GM21526 (cell line): ENCODE results near the gene DGAT2L6.

ENCODE experiments used
- ATAC-seq: cut with Tn5 transposase; IDR thresholded peaks from one replicate; pipeline ENCODE4 v1.9.1; 2021; ENCODE audit warnings: moderate library complexity; ENCODE audit not compliant: unreplicated experiment, low FRiP score

Gene DGAT2L6, protein sequence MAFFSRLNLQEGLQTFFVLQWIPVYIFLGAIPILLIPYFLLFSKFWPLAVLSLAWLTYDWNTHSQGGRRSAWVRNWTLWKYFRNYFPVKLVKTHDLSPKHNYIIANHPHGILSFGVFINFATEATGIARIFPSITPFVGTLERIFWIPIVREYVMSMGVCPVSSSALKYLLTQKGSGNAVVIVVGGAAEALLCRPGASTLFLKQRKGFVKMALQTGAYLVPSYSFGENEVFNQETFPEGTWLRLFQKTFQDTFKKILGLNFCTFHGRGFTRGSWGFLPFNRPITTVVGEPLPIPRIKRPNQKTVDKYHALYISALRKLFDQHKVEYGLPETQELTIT

DNA sequence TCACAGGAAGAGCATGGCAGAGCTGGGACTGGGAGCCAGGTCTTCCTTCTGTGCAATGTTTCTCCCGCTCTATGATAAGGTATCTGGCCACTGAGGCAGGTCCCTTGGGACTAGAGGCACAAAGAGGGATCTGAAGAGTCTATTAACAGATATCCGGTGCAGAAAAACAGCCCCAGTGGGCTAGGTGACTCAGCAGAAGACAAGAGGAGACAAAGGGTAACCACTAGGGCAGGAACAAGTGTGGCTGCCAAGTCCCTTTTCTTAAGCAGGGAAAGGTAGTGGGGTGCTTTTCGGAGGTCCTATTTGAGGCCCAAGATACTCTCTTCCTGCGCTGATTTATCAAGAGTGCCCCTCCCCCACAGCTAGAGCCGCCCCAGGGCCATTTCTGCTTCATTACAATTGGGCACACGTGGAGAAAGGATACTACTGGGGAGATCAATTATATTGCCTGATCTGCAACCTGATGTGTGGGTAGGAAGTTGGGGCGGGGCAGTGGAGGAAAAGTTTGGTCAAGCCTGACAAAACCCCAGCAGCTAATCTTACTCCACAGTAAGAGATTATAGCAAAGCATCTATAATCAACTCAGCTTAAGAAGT lies at the start of gene DGAT2L6:
TSS of gene DGAT2L6 (plus strand) at position 546 of the 596 bp plus-strand sequence. CDS start 100 bp downstream, outside the sequence.
- ATAC-seq: peak; percentile 64

DNA sequence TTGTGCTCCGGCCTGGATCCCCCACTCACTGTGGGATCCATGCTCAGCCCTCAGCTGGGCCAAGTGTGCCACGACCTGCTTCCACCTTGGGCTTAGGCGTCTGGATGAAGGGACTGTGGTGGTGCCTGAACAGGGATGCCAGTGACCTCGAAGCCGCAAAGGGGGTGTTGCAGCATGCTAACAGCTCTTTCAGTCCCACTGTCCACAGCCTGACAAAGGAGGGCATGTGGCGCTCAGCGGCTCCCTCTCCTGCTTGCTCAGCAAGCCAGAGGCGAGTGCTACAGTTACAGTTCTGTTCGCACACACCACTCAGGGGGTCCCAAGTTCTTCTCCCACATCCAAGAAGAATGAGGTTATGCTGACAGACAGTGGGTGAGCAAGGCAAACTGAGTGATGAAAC lies 49.2 kb upstream of the DGAT2L6 start:
- no peak for ATAC-seq

DNA sequence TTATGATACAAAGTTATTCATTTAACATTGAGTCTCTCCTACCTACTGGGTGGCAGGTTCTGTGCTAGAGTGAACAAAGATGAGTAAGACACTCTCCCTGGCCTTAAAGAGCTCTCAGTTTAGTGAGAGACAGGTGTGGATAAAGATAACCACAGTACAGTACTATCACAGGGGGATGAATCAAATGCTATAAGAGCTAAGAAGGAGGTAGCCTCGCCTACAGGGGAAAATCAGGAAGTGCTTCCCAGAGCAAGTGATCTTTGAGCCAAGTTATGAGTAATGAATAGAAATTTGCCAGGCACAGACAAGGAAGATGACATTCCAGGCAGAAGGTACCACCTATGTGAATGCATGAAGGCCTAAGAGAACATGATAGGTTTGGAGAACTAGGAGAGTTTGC lies 47.5 kb upstream of the DGAT2L6 start:
- ATAC-seq: no peak

DNA sequence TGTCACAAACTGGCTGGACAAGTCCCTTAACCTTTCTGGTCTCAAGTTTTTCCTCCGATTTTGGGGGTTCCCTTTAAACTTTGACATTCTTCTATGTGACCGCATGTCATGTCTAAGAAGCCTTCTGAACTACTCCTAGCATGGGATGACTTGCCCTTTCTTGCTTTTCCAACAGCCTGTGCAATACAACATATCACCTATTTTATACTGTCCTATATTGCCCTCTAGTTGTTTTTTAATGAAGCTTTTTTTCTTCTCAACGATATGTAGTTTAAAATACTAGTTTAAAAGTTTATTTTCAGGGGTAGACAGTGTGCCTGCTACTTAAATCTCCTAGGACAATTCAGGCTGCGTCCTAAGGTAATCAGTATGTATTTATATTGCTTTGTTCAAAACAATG lies 45.1 kb upstream of the DGAT2L6 start:
- no peak for ATAC-seq

DNA sequence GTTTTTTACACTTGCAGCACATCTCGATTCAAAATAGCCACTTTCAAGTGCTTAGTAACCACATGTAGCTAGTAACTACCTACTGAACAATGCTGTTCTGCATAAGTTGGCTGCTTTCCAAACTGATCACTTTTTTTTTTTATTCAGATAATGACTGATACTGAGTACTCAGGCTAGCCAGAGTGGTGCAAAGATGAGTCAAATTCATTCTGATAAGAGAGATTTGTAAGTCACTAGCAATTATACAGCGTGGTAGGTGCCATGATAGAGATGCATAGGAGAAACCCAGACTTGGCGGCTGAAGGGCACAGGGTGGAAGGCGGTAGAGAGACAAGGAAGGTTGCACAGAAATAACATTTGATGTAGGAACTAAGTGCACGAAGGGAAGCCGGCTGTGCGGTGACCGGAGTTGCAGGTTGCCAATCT lies 44.4 kb upstream of the DGAT2L6 start:
- no peak for ATAC-seq

DNA sequence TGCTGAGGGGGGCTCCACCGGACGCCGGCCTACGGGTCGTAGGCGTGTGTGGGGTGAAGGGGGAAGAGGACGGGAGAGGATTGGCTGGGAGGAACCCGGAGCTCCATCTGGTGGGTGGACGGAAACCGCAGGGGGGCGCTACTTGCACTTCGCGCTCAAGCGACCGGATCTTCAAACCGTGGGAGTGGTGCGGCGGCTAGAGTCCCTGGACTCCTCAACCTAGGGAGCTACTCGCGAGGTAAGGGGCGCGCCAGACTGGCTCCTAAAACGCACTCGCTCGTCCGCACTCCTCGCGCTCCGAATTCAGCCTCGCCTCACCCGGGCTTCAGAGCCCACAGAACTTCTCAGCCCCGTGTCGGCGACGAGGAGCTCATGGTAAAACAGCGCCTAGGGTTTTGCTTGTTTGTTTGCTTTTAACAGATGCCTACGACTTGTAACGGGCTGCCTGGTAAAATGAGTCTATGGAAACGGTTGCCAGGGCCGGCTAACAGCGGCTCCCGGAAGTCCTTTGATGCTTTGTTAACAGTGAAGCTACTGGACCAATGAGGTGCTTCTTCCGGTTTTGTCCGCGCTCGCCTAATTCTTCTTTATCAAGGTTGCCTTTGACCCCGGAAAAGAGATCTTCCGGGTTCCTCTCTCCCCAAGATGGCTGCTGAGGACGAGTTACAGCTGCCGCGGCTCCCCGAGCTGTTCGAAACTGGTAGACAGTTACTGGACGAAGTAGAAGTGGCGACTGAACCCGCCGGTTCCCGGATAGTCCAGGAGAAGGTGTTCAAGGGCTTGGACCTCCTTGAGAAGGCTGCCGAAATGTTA lies 43.8 kb upstream of the DGAT2L6 start, which contains the start of gene IGBP1:
TSS of gene IGBP1 (plus strand) at position 145 of the 813 bp plus-strand sequence. CDS start at position 646, 501 bp downstream.
- peak; percentile 87 for ATAC-seq

DNA sequence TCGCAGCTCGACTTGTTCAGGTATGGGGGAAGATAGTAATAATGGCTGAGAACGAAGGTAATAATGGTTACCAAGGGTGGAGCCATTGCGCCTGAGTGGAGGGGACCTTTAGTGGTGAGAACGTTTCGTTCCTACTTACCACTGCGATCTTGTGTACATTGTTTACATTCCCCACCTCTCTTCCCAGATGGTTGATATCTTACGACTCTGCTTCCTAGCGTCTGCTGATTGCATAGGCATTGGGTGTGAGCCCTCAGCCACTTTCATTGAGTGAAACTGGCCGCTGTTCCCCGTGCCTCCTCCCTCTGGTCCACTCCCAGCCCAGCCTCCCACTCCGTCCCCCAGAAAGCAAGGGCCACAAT lies 43.2 kb upstream of the DGAT2L6 start:
- ATAC-seq: peak; percentile 16

DNA sequence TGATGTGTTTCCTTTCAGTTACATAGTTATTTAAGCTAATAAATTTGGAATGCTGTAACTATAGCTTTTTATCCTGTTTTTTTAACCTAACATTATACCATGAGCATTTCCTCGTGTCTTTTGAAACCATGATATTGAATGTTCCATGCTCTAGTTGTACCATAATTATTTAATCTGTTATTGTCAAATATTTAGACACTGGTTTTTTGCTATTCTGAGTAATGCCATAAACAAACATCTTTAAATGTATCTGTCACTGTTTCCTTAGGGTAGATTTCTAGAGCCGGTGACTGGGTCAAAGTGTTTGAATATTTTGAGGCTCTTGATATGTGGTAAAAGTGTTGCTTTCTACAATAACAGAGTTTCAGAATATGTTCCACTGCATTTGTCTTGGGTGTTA lies 38.7 kb upstream of the DGAT2L6 start:
- ATAC-seq: no peak

DNA sequence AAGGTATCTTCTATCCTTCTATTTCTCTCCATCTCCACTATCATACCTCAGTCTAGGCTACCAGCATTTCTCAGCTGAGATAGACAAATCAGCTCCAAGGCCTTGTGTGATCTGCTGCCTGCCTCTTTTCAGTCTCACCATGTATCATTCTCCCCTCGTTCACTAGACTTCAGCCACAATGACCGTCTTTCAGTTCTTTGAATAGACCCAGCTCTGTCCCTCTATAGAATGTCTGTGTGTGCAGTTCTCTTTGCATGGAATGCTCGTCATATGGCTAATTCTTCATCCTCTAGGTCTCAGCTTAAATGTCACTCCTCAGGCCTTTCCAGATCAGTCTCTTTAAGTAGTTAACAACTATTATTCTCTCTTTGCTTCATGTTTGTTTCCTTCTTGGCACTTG lies 37.5 kb upstream of the DGAT2L6 start:
- no peak for ATAC-seq

DNA sequence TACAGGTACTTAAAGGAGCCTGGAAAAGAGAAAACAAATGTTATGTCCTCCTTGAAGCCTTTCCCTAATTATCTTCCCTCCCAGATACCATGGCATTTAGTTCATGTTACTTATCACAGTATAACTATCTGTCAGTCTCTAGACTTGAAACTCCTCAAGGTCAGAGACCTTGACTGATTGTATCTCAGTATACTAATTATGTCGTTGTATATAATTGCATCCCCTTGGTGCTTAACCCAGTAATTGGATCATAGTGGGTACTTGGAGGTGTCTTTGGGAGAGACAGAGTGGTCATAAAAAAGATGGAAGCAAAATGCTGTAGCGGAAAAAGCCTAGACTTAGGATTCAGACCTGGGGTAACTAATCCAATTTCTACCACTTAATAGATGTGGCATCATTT lies 35.9 kb upstream of the DGAT2L6 start:
- no peak for ATAC-seq

DNA sequence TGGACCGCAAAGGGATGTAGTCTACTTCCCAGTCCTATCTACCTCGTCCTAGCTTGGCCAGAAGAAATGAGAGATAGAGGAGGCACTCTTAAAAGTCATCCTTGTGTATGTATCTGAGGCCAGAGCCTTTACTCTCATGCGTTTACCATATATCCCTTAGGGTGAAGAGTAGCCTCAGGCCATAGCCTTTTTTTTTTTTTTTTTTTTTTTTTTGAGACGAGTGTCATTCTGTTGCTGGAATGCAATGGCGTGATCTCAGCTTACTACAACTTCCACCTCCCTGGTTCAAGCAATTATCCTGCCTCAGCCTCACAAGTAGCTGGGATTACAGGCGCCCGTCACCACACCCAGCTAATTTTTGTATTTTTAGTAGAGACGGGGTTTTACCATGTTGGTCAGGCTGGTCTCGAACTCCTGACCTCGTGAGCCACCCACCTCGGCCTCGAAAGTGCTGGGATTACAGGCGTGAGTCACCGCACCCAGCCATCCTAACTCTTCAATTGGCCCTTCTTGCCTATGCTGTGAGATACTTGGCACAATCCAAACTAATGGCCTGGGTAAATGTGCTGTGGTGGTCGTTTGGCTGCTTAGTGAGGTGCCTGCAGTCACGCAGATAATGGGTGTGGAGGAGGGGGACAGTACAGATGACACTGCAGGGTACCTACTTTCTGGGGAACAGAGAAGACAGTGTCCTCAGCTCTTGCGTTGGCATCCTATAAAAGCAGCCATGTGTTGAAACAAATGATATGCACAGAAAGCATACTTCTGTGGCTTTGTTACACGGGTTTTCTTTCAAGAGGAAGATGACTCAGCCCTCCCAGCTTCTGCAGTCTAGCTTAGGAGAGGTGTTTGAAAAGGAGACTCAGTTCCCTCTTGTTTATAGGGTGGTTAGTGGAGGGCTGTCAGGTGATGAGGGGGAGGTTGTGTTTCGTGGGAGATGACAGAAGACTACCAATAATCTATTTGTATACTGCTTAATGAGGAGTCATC lies 10.4 kb upstream of the DGAT2L6 start:
- no peak for ATAC-seq

DNA sequence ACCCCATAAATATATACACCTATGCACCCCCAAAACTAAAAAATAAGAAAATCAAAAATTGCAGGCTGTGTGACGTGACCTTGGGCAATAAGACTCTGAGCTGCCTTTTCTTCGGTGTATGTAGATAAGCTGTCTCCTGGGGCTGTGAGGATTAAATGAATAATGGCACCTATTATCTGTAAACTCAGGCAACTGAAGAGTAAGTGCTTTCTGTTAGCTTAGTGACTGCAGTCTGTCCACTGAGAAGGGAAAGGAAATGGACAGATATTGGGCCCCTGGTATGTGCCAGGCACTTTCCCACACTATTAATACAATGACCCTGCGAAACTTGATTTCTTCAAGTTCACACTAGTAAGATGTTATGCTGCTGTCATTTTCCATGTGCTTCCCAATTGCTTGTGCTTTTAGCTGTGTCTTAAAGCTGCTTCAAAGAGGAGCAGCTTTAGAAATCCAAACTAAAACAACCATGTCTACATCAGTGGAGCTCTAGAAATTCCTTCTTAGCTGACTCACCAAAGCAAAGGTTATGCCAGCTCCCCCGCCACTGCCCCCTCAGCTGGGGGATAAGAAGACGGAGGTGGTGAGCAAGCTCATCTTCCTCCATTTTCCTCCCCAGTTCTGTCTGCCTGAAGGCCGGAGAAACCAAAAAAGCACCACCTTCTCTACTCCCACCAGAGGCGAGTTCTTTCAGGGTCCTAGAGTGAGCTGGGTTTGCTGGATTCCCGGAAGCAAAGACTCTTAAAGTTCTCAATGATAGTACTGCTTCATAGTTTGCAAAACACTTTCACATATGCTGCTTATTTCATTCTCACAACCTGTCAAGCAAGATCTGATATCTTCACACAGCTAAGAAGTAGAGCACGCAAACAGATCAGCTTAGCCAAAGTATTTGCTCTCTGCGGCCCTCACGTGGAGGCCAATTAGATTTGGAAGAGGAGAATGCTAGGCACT lies 8.8 kb upstream of the DGAT2L6 start:
- no peak for ATAC-seq

DNA sequence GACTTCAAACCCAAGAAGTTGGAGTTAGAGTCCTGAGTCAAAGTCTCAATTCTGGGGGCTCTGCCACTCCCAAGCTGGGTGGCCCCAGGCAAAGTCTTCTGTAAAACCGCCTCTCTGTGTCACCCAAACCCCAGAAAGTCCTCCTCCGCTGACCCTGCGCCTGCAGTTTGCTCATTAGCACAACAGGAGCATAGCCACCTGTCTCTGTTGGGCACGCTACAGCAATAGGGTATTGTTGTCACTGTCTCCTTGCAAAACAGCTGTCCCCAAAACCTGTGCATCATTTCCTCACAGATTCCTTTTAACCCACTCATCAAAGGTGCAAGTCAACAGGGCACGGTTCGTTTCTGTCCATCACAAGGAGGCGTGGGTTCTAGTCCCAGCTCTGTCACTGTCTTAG lies 8.0 kb upstream of the DGAT2L6 start:
- ATAC-seq: no peak

DNA sequence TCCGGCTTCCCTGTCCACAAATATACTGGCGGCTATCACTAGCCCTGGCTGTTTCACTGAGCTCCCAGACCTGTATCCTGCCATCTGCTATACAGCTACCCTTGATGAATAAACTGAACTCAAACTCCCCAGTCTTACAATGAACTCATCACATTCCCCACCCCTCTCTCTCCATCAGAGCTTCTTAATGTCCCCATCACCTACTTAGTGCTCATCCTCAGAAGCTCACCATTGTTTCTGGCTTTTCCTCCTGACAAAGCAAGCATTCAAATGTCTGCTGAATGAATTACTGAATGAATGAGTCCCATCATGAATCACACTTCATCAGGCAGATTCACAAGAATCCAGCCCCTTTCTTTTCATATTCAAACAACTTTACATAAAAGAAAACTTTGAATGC lies 5.7 kb upstream of the DGAT2L6 start:
- no peak for ATAC-seq

DNA sequence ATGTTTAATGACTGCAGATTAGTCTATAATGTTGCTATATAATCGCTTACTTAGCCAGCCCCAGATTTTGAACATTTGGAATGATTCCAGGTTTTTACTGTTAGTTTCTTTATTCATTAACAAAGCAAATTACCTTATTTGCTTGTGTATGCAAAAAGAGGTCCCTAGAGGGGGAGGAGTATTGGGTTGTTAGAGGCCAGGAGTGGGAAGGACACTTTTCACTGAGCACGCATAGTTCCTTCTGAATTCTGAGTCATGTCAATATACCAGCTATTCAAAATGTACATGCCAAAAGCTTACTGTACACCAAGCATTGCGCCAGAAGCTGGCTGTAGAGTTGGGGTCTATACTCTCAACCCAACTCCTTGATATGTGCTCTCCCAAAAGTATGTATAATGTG lies 5.1 kb upstream of the DGAT2L6 start:
- ATAC-seq: no peak

DNA sequence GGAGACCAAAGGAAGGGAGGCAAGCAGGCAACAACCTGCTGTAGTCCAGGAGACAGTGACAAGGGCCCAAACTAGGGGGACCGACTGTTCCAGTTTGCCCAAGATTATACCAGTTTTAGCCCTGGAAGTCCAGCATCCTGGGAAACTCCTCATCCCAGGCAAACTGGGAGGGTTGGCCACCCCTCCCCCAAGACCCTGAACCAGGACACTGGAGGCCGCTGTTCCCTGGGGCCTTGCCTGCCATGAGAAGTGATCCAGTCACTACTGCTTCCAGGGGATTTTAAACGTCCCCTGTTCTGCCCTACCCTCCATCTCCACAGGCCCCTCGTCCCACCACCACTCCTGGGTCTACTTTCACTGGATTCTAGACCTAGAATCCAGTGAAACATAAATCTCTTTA lies 4.3 kb upstream of the DGAT2L6 start:
- no peak for ATAC-seq

DNA sequence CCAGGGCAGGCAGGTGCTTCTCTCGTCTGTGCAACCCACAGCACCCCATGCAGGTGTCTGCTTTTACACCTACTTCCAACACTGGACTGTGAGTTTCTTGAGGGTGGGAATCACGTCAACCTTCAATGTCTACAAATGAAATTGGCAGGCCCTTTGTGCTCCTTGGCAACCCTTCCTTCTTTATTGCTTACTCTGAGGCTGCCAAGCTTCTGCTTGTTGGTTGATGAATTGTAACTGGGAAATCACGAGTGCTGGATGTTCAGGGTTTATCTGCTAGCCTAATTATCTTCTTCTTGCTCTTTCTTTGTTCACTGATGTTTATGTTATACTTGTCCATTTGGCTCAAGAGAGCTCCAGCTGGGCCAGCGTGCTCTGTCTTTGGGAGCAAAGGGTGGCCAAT lies 2.5 kb upstream of the DGAT2L6 start:
- ATAC-seq: no peak

DNA sequence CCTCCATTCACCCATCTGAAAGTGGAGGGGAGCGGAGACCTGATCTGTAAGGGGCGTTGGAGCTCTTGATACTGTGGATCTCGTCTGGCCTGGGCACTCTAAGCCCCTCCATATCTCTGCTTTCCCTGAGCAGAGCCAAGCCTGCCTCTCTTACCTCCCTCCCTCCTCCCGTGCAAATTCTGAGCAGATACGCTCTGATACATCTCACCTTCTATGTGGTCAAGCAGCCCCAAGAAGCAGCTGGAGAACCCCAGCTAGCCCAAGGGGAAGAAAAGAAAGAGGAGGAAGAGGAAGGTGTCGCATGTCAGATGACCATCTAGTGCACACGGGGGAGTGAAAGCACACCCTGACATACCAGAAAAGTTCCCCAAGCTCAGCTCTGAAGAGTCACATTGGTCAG lies 1.9 kb upstream of the DGAT2L6 start:
- ATAC-seq: no peak

DNA sequence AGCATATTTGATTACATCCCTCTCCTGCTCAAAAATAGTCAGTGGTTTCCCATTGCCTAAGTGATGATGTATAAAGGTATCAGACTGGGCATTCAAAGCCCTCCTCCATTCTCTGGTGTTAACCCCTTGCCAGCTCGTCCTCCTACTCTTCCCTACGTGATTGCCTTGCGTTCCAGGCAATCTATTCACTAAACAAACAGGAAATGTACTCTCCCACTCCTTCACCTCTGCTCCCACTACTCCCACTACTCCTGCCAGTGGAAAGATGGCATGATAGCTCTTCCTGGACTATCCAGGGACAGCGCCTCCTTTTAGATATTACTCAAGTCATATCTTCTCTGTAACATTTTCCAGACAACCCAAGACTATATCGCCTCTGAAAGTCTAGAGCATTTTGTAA lies 5.8 kb downstream of the DGAT2L6 start:
- no peak for ATAC-seq
